Tibial nerve (tissue), 4 donors: ENCODE data around the gene RPAP3.

Source experiments
- CTCF ChIP-seq, 5 experiments: fragments of 200-600 bp in 3 of 5; fragments of 450-650 bp in 2 of 5; sonication (generic) in 3 of 5; IDR thresholded peaks; one replicate each; pipeline ENCODE4 v1.5.1; 2016 to 2019; ENCODE audit warnings: antibody characterized with exemption in 5 of 5, mild to moderate bottlenecking in 3 of 5, moderate library complexity in 2 of 5
- EP300 ChIP-seq, 2 donors: sonication (generic); formaldehyde crosslinking; IDR thresholded peaks; one replicate each; pipeline ENCODE4 v1.6.1; 2017; ENCODE audit warnings: antibody characterized with exemption in 2 of 2, mild to moderate bottlenecking in 1 of 2
- POLR2A ChIP-seq, 2 donors: fragments of 450-650 bp; IDR thresholded peaks; one replicate each; pipeline ENCODE4 v1.6.1; 2017; ENCODE audit warnings: antibody characterized with exemption in 2 of 2, mild to moderate bottlenecking in 2 of 2, moderate library complexity in 2 of 2

GRCh38 chr12:47712171-47712570, 6.3 kb upstream of the RPAP3 start:
- TF ChIP-seq CTCF (IDR thresholded peaks at IDR 0.05) (no peak), POLR2A (IDR thresholded peaks at IDR 0.05) (no peak), EP300 (IDR thresholded peaks at IDR 0.05) (no peak)
